ENCODE measurements around the gene LIPC. TPM values are rescaled to one million over a fixed set of nuclear protein-coding genes. Genes with fewer than 3 reads are reported as not detected.

LIPC gene
- total and polyA plus RNA-seq, 2 donors (not counting 1 experiment from before 2014, with no cell fraction given): 0.82 to 4.0 TPM

- H3K9me3 ChIP-seq (ENCODE audit: control insufficient read depth, insufficient read depth, low read depth, low read length): no peaks in the 10 kb centered on the region
- no peaks in the 10 kb centered on the region for H3K36me3 ChIP-seq (ENCODE audit: control insufficient read depth, insufficient read depth, low read length)
- H2AFZ ChIP-seq (ENCODE audit: low read length): no peak overlapping the region
- no peaks in the 10 kb centered on the region for H3K79me2 ChIP-seq (ENCODE audit: control insufficient read depth, insufficient read depth, low read length)
- TF ChIP-seq EZH2 (IDR thresholded peaks at IDR 0.05; ENCODE audit: low read length, missing control alignments): no peak
- no peak for TF ChIP-seq CTCF (conservative IDR thresholded peaks at IDR 0.05 in 1 of 2, IDR thresholded peaks at IDR 0.05 in 1 of 2; ENCODE audit: low read depth in 1 of 2, low read length in 2 of 2)
- H3K4me2 ChIP-seq (ENCODE audit: extremely low read depth, insufficient read depth, low read length): no peak overlapping the region
- no peaks in the 10 kb centered on the region for H3K27me3 ChIP-seq (ENCODE audit: control insufficient read depth, insufficient read depth, low read length)
- H3K9ac ChIP-seq (ENCODE audit: insufficient read depth, low read length): no peak overlapping the region
- DNase-seq (ENCODE audit: low read depth in 2 of 2): no peak
- H3K4me3 ChIP-seq (replicated peaks in 1 of 4; ENCODE audit: control extremely low read depth in 1 of 4, insufficient read depth in 1 of 4, low read depth in 3 of 4, low read length in 4 of 4): no peak overlapping the region
- H3K4me1 ChIP-seq (ENCODE audit: control insufficient read depth, extremely low read depth, insufficient read depth, low read length): peaks cover 4% of the 10 kb centered on the region
- no peaks in the 10 kb centered on the region for H4K20me1 ChIP-seq (ENCODE audit: control insufficient read depth, extremely low read depth, insufficient read depth, low read length)
- H3K27ac ChIP-seq (ENCODE audit: insufficient read depth, low read length): no peak overlapping the region
Measured at GRCh38 chr15:58398643-58399042, 33.1 kb upstream of the LIPC start.

GRCh38 chr15:58399739-58400138 lies 32.1 kb upstream of the LIPC start:
- no peaks in the 10 kb centered on the region for H4K20me1 ChIP-seq (ENCODE audit: control insufficient read depth, extremely low read depth, insufficient read depth, low read length)
- no peak overlapping the region for H3K27ac ChIP-seq (ENCODE audit: insufficient read depth, low read length)
- TF ChIP-seq EZH2 (IDR thresholded peaks at IDR 0.05; ENCODE audit: low read length, missing control alignments): no peak
- TF ChIP-seq CTCF (conservative IDR thresholded peaks at IDR 0.05 in 1 of 2, IDR thresholded peaks at IDR 0.05 in 1 of 2; ENCODE audit: low read depth in 1 of 2, low read length in 2 of 2): no peak
- H3K36me3 ChIP-seq (ENCODE audit: control insufficient read depth, insufficient read depth, low read length): no peaks in the 10 kb centered on the region
- peaks cover 4% of the 10 kb centered on the region for H3K4me1 ChIP-seq (ENCODE audit: control insufficient read depth, extremely low read depth, insufficient read depth, low read length)
- no peak for DNase-seq (ENCODE audit: low read depth in 2 of 2)
- H3K4me2 ChIP-seq (ENCODE audit: extremely low read depth, insufficient read depth, low read length): no peak overlapping the region
- no peak overlapping the region for H3K9ac ChIP-seq (ENCODE audit: insufficient read depth, low read length)
- H2AFZ ChIP-seq (ENCODE audit: low read length): no peak overlapping the region
- no peak overlapping the region for H3K4me3 ChIP-seq (replicated peaks in 1 of 4; ENCODE audit: control extremely low read depth in 1 of 4, insufficient read depth in 1 of 4, low read depth in 3 of 4, low read length in 4 of 4)
- no peaks in the 10 kb centered on the region for H3K79me2 ChIP-seq (ENCODE audit: control insufficient read depth, insufficient read depth, low read length)
- no peaks in the 10 kb centered on the region for H3K9me3 ChIP-seq (ENCODE audit: control insufficient read depth, insufficient read depth, low read depth, low read length)
- no peaks in the 10 kb centered on the region for H3K27me3 ChIP-seq (ENCODE audit: control insufficient read depth, insufficient read depth, low read length)

GRCh38 chr15:58401276-58401675 lies 30.5 kb upstream of the LIPC start:
- no peaks in the 10 kb centered on the region for H3K27me3 ChIP-seq (ENCODE audit: control insufficient read depth, insufficient read depth, low read length)

More at GRCh38 chr15:58401276-58401675, 30.5 kb upstream of the LIPC start:
- Histone ChIP-seq H3K36me3 (ENCODE audit: control insufficient read depth, insufficient read depth, low read length) (no peaks in the 10 kb centered on the region), H4K20me1 (ENCODE audit: control insufficient read depth, extremely low read depth, insufficient read depth, low read length) (no peaks in the 10 kb centered on the region), H3K79me2 (ENCODE audit: control insufficient read depth, insufficient read depth, low read length) (no peaks in the 10 kb centered on the region), H3K9ac (ENCODE audit: insufficient read depth, low read length) (no peak overlapping the region), H3K9me3 (ENCODE audit: control insufficient read depth, insufficient read depth, low read depth, low read length) (no peaks in the 10 kb centered on the region), H3K27ac (ENCODE audit: insufficient read depth, low read length) (no peak overlapping the region), H2AFZ (ENCODE audit: low read length) (no peak overlapping the region), H3K4me3 (replicated peaks in 1 of 4; ENCODE audit: control extremely low read depth in 1 of 4, insufficient read depth in 1 of 4, low read depth in 3 of 4, low read length in 4 of 4) (no peak overlapping the region), H3K4me2 (ENCODE audit: extremely low read depth, insufficient read depth, low read length) (no peak overlapping the region), H3K4me1 (ENCODE audit: control insufficient read depth, extremely low read depth, insufficient read depth, low read length) (peaks cover 2% of the 10 kb centered on the region)
- DNase-seq (ENCODE audit: low read depth in 2 of 2): no peak
- TF ChIP-seq EZH2 (IDR thresholded peaks at IDR 0.05; ENCODE audit: low read length, missing control alignments) (no peak), CTCF (conservative IDR thresholded peaks at IDR 0.05 in 1 of 2, IDR thresholded peaks at IDR 0.05 in 1 of 2; ENCODE audit: low read depth in 1 of 2, low read length in 2 of 2) (no peak)
